GM12878 (cell line): ENCODE results near the gene FBXL14. TPM values are rescaled to one million over a fixed set of nuclear protein-coding genes. Genes with fewer than 3 reads are reported as not detected.

Experiments
- ATAC-seq: fragments of 200-7000 bp; cut with Tn5 transposase; 3 replicates; pipeline ENCODE4 v1.9.1; 2020; ENCODE audit warnings: mild to moderate bottlenecking, moderate library complexity
- BruUV-seq: library from RNA; stranded (reverse); fragments of 400-500 nt; replicated peaks from 2 replicates; lab custom pipeline; 2021; lab: Mats Ljungman, UMichigan
- CTCF ChIA-PET: fragments of 300-600 bp; sonication (Branson Sonifier 250); formaldehyde crosslinking; extraction: SDS; loops from one replicate; lab custom pipeline; 2021; ENCODE audit warnings: inconsistent platforms; lab: Yijun Ruan, JAX
- POLR2A ChIA-PET: fragments of 350-600 bp; formaldehyde crosslinking; extraction: SDS; loops from one replicate; lab custom pipeline; 2021; ENCODE audit warnings: inconsistent platforms; lab: Charles Lee
- RAD21 ChIA-PET: fragments of 300-600 bp; sonication (Branson Sonifier 250); formaldehyde crosslinking; loops from one replicate; lab custom pipeline; 2023; ENCODE audit warnings: antibody characterized with exemption; ENCODE audit not compliant: unreplicated experiment; lab: Charles Lee
- SMC1A ChIA-PET: fragments of 300-600 bp; sonication (Branson Sonifier 250); formaldehyde crosslinking; loops from one replicate; lab custom pipeline; 2023; ENCODE audit not compliant: unreplicated experiment, uncharacterized antibody; lab: Charles Lee
- DNase-seq: peaks from one replicate; pipeline ENCODE4 v3.0.0-alpha.2; 2011; ENCODE audit warnings: low read depth, low spot score
- FAIRE-seq: peaks from 3 replicates; lab custom pipeline; 2011; peaks lifted over from hg19 to GRCh38; lab: Jason Lieb, UNC
- H2AFZ ChIP-seq: 2 replicates; pipeline ENCODE4 v1.6.0; 2011; ENCODE audit warnings: low read depth, low read length, control low read depth; ENCODE audit not compliant: control insufficient read depth
- H3K27ac ChIP-seq: 2 replicates; pipeline ENCODE4 v1.5.1; 2011; ENCODE audit warnings: control low read depth; ENCODE audit not compliant: control insufficient read depth, insufficient read depth
- H3K27me3 ChIP-seq, 2 experiments: replicated peaks in 1 of 2; 2 replicates each; pipeline versions ENCODE4 v1.6.0 to v1.6.1; 2011; ENCODE audit warnings: low read length in 1 of 2; ENCODE audit not compliant: control insufficient read depth in 2 of 2, insufficient read depth in 2 of 2
- H3K36me3 ChIP-seq, 2 experiments: 2 replicates each; pipeline ENCODE4 v1.5.1; 2011; ENCODE audit warnings: low read length in 1 of 2; ENCODE audit not compliant: control insufficient read depth in 2 of 2, insufficient read depth in 2 of 2
- H3K4me1 ChIP-seq: 2 replicates; pipeline ENCODE4 v1.6.1; 2011; ENCODE audit warnings: mild to moderate bottlenecking, low read length, moderate library complexity, mixed read lengths; ENCODE audit not compliant: control insufficient read depth, insufficient read depth
- H3K4me2 ChIP-seq: 2 replicates; pipeline ENCODE4 v1.6.0; 2011; ENCODE audit warnings: control low read depth; ENCODE audit not compliant: control insufficient read depth, insufficient read depth
- H3K4me3 ChIP-seq: fragments of 200-600 bp; sonication (generic); 2 replicates; pipeline ENCODE4 v1.5.1; 2016
- H3K79me2 ChIP-seq: 2 replicates; pipeline ENCODE4 v1.6.0; 2011; ENCODE audit warnings: low read length; ENCODE audit not compliant: control insufficient read depth, insufficient read depth
- H3K9ac ChIP-seq: 2 replicates; pipeline ENCODE4 v1.8.0; 2011; ENCODE audit warnings: low read length, control low read depth, mixed read lengths; ENCODE audit not compliant: control insufficient read depth, insufficient read depth
- H3K9me3 ChIP-seq: replicated peaks from 3 replicates; pipeline ENCODE4 v1.5.1; 2011; ENCODE audit warnings: mild to moderate bottlenecking, low read length; ENCODE audit not compliant: control insufficient read depth, insufficient read depth
- H4K20me1 ChIP-seq: 2 replicates; pipeline ENCODE4 v1.6.0; 2011; ENCODE audit not compliant: control insufficient read depth, insufficient read depth
- CBX3 ChIP-seq: fragments of 200-600 bp; sonication (generic); IDR thresholded peaks from 2 replicates; pipeline ENCODE4 v1.6.1; 2016; ENCODE audit warnings: low read depth, borderline replicate concordance
- CTCF ChIP-seq, 3 experiments: IDR thresholded peaks in 2 of 3; conservative IDR thresholded peaks in 1 of 3; 2 replicates each; pipeline ENCODE4 v1.5.1; 2011; ENCODE audit warnings: low read depth in 3 of 3, low read length in 3 of 3, mild to moderate bottlenecking in 3 of 3, control low read depth in 2 of 3, moderate library complexity in 2 of 3, inconsistent platforms in 1 of 3, mixed read lengths in 1 of 3; ENCODE audit not compliant: control insufficient read depth in 2 of 3, insufficient read depth in 1 of 3; ENCODE audit errors: extremely low read depth in 1 of 3
- IRF4 ChIP-seq: IDR thresholded peaks from 2 replicates; pipeline ENCODE4 v1.6.1; 2011; ENCODE audit warnings: low read depth, low read length
- NFXL1 ChIP-seq: fragments of 450-650 bp; IDR thresholded peaks from 2 replicates; pipeline ENCODE4 v1.6.1; 2017; ENCODE audit warnings: antibody characterized with exemption, mild to moderate bottlenecking, borderline replicate concordance
- RFX5 ChIP-seq: IDR thresholded peaks from 2 replicates; pipeline ENCODE4 v1.6.1; 2011; ENCODE audit warnings: low read depth, low read length, improper control_type of control experiment
- YY1 ChIP-seq: IDR thresholded peaks from 2 replicates; pipeline ENCODE4 v1.6.1; 2011; ENCODE audit warnings: low read depth, mild to moderate bottlenecking, low read length
- ZBTB11 ChIP-seq: fragments of 450-650 bp; formaldehyde crosslinking; IDR thresholded peaks from 2 replicates; pipeline ENCODE4 v1.5.0; 2022; ENCODE audit warnings: mild to moderate bottlenecking, missing genetic modification characterization
- WGBS: methylation state at CpG from one replicate; pipeline ENCODE4 v1.1.6; 2016; ENCODE audit warnings: low lambda C conversion rate; ENCODE audit not compliant: insufficient replicate concordance, insufficient coverage; ENCODE audit errors: missing lambda C conversion rate; 5-methylcytosine and 5-hydroxymethylcytosine counted together
- in situ Hi-C: fragments of 300-500 bp; cut with MboI; formaldehyde crosslinking; loops from 9 replicates; pipeline ENCODE4 v1.14.3; 2018; ENCODE audit warnings: mixed read lengths
- intact Hi-C: fragments of 100-400 bp; cut with micrococcal nuclease; formaldehyde crosslinking; loops from one replicate; pipeline ENCODE4 v1.14.2; 2022; ENCODE audit not compliant: unreplicated experiment
- polyA plus RNA-seq, 11 experiments: library from polyadenylated mRNA; depleted of rRNA in 4 of 11; unstranded in 6 of 11; stranded (reverse) in 5 of 11; fragments of >200 nt; fragmentation: Nextera tagmentation in 4 of 11; fragmentation: Illumina TruSeq in 1 of 11; extraction: Ambion mirVana in 4 of 11; extraction: Trizol in 1 of 11; gene quantifications; 1 replicate in 1 of 11; 2 replicates in 10 of 11; pipeline versions ENCODE4 v1.2.1 to v1.2.3, GENCODE V29; 2011 to 2016; ENCODE audit warnings: inconsistent platforms in 2 of 11, missing spikeins in 2 of 11, low read depth in 1 of 11
- total RNA-seq, 4 experiments: library from RNA; depleted of rRNA in 3 of 4; stranded (reverse); fragments of >200 nt in 3 of 4; fragmentation: Illumina TruSeq in 1 of 4; extraction: Trizol in 1 of 4; gene quantifications; 2 replicates each; pipeline versions ENCODE4 v1.2.1 to v1.2.3, GENCODE V29; 2013 to 2021

FBXL14 gene
- total and polyA plus RNA-seq, 10 of the 15 experiments (the other 5 are each of a cell fraction or from before 2014, with no cell fraction given): 0.44 to 19.0 (median 2.9) TPM

GRCh38 chr12:1622406-1622805, 28.0 kb upstream of the FBXL14 start:
- DNase-seq: no peak
- Histone ChIP-seq H3K4me2 (no peak overlapping the region), H3K27me3 (no peaks in the 10 kb centered on the region), H3K9me3 (no peaks in the 10 kb centered on the region), H3K36me3 (no peaks in the 10 kb centered on the region; a peak in 1 of 4 replicates), H3K4me1 (peaks cover 15% of the 10 kb centered on the region), H3K9ac (no peak overlapping the region), H4K20me1 (no peaks in the 10 kb centered on the region), H3K79me2 (no peaks in the 10 kb centered on the region), H3K27ac (no peak overlapping the region), H3K4me3 (no peak overlapping the region), H2AFZ (no peak overlapping the region; the same call in 1 of the 2 replicates)
- ATAC-seq: no peak
- no peak for FAIRE-seq
- in situ Hi-C loops (no loop called here), intact Hi-C loops (no loop called here)
- TF ChIP-seq YY1 (no peak), RFX5 (no peak), ZBTB11 (CRISPR knock-in tag) (no peak), CBX3 (no peak), CTCF (IDR thresholded peaks at IDR 0.05 in 2 of 3, conservative IDR thresholded peaks at IDR 0.05 in 1 of 3; ENCODE audit: control insufficient read depth in 2 of 3, extremely low read depth in 1 of 3, insufficient read depth in 1 of 3, low read depth in 3 of 3, low read length in 3 of 3) (no peak), IRF4 (no peak), NFXL1 (no peak)
- ChIA-PET POLR2A (no interaction called here), CTCF (interaction anchor here (1.8 to 3.0 kb wide), 3 partner anchors 13 to 504 kb away, joined by 4 to 10 read pairs (median 9); no protein-coding TSS in a partner anchor), RAD21 (no interaction called here), SMC1A (no interaction called here)
- WGBS: 6% methylated on average over 3 of the region's 3 CpGs
- BruUV-seq: no TSS peak
